Mucosa of descending colon (tissue), 3 donors: Measurements from ENCODE around the gene SLC17A2. TPM values are rescaled to one million over a fixed set of nuclear protein-coding genes. Genes with fewer than 3 reads are reported as not detected.

Experiments
- ATAC-seq: fragments of 200-7000 bp; cut with Tn5 transposase; one replicate; pipeline ENCODE4 v1.9.1; 2020; ENCODE audit warnings: mild to moderate bottlenecking, moderate library complexity
- DNase-seq, 3 donors: peaks; one replicate each; pipeline ENCODE4 v3.0.0-alpha.2; 2020
- H3K36me3 ChIP-seq: fragments of 200-600 bp; one replicate; pipeline ENCODE4 v1.8.0; 2021; ENCODE audit warnings: low read depth, mild to moderate bottlenecking
- H3K4me1 ChIP-seq: fragments of 200-600 bp; one replicate; pipeline ENCODE4 v1.8.0; 2021; ENCODE audit warnings: low read depth, mild to moderate bottlenecking
- H3K4me3 ChIP-seq: fragments of 200-600 bp; one replicate; pipeline ENCODE4 v1.8.0; 2021; ENCODE audit warnings: mild to moderate bottlenecking
- H3K9me3 ChIP-seq: fragments of 200-600 bp; one replicate; pipeline ENCODE4 v1.8.0; 2021; ENCODE audit warnings: mild to moderate bottlenecking
- intact Hi-C, 2 donors: fragments of 100-400 bp; cut with DNase I in 1 of 2; cut with micrococcal nuclease in 1 of 2; formaldehyde crosslinking; loops; one replicate each; pipeline versions ENCODE4 v1.11.0 to v1.11.1; 2022; cut with DNase I, micrococcal nuclease
- total RNA-seq, 3 donors: library from RNA; stranded (reverse); fragmentation: NEBNext Ultra II Directional in 2 of 3; extraction: Animal tissue kit (Norgen Biotek cat#: 25700) in 2 of 3; gene quantifications; one replicate each; pipeline versions ENCODE4 v1.2.1 to v1.2.4, GENCODE V29; 2021 to 2023
- TF ChIP-seq, protein P1 (sequence below): fragments of 200-600 bp; IDR thresholded peaks from one replicate; pipeline ENCODE4 v1.8.0; 2022; ENCODE audit warnings: antibody characterized with exemption, mild to moderate bottlenecking
- donor health status: DM: no; HTN: no; CAD: no; lungs with moderate emphysema.
- donor health status: DM: no; HTN: no; CAD: no.
- donor health status: DM: no; HTN: yes; CAD: no.

SLC17A2 gene
- total RNA-seq, 3 donors from 2014 or later: not detected

DNA sequence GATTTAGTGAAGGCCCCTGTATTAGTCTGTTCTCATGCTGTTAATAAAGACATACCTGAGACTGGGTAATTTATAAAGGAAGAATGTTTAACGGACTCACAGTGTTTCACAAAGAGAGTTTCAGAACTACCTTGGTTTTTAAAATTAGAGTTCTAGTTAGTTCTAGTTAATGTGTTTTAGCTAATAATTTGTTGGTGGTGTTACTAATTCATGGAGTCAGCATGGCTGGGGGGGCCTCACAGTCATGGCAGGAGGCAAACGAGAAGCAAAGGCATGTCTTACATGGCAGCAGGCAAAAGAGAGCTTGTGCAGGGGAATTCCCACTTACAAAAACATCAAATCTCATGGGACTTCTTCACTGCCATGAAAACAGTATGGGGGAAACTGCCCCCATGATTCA is 44.4 kb downstream of the SLC17A2 start:
- Histone ChIP-seq H3K4me3 (no peak overlapping the region), H3K9me3 (no peaks in the 10 kb centered on the region), H3K36me3 (no peaks in the 10 kb centered on the region), H3K4me1 (no peaks in the 10 kb centered on the region)
- no peak for DNase-seq
- intact Hi-C loops: no loop called here
- ATAC-seq: no peak
- TF ChIP-seq, protein P1, sequence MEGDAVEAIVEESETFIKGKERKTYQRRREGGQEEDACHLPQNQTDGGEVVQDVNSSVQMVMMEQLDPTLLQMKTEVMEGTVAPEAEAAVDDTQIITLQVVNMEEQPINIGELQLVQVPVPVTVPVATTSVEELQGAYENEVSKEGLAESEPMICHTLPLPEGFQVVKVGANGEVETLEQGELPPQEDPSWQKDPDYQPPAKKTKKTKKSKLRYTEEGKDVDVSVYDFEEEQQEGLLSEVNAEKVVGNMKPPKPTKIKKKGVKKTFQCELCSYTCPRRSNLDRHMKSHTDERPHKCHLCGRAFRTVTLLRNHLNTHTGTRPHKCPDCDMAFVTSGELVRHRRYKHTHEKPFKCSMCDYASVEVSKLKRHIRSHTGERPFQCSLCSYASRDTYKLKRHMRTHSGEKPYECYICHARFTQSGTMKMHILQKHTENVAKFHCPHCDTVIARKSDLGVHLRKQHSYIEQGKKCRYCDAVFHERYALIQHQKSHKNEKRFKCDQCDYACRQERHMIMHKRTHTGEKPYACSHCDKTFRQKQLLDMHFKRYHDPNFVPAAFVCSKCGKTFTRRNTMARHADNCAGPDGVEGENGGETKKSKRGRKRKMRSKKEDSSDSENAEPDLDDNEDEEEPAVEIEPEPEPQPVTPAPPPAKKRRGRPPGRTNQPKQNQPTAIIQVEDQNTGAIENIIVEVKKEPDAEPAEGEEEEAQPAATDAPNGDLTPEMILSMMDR: no peak

DNA sequence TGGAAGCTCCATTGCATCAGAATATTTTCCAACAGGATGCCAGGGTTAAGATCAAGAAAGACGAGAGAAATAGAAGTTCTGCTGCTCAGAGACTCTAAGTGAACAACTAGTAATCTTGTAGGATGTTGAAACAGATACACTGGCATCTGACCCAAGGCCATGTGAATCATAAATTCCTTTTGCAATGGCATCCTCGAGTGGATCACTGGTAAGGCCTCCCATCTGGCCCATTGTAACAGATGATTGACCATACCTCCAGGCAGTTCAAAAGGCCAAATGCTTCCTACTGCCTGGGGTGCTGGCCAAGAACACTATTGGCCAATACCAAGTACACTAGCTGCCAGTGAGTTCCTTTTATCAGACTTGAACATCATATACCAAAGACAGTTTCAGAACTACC is 46.5 kb downstream of the SLC17A2 start:
- Histone ChIP-seq H3K4me1 (no peaks in the 10 kb centered on the region), H3K36me3 (no peaks in the 10 kb centered on the region), H3K9me3 (no peaks in the 10 kb centered on the region), H3K4me3 (no peak overlapping the region)
- TF ChIP-seq, protein P1: no peak
- intact Hi-C loops: no loop called here
- ATAC-seq (no peak), DNase-seq (no peak)

DNA sequence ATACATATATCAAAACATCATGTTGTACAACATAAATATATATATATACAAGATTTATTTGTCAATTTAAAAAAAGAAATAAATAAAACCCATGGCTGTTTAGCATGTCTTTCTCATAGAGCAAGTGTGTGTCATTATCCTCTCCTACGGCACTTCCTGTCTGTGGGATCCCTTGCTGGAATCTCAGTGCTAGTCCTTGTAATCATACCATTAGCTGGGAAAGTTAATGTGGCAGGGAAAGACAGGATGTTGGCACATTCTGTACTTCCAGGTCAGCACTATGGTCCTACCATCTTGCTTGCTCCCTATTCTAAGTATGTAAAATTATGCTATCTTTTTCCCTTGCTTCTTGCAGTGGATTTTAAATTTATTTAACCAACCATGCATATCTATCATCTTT is 47.0 kb downstream of the SLC17A2 start:
- TF ChIP-seq, protein P1: no peak
- no peaks in the 10 kb centered on the region for H3K9me3 ChIP-seq
- DNase-seq (no peak), ATAC-seq (no peak)
- intact Hi-C loops: no loop called here
- H3K4me3 ChIP-seq: no peak overlapping the region
- no peaks in the 10 kb centered on the region for H3K36me3 ChIP-seq
- no peaks in the 10 kb centered on the region for H3K4me1 ChIP-seq

DNA sequence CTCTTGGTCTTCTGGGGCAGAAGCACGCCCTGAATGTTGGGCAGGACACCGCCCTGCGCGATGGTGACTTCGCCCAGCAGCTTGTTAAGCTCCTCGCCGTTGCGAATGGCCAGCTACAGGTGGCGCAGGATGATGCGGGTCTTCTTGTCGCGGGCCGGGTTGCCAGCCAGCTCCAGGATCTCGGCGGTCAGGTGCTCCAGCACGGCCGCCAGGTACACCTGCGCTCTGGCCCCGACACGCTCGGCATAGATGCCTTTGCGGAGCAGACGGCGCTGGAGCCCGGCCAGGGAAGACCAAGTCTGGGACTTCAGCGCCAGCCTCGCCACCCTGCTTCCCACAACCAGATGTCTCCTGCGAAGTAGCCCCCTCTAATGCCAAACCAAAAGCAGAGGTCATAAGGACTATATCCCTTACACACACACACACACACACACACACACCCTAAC is 48.4 kb downstream of the SLC17A2 start:
- Histone ChIP-seq H3K4me1 (no peaks in the 10 kb centered on the region), H3K36me3 (no peaks in the 10 kb centered on the region), H3K4me3 (no peak overlapping the region), H3K9me3 (no peaks in the 10 kb centered on the region)
- TF ChIP-seq, protein P1: no peak
- intact Hi-C loops: no loop called here
- DNase-seq: peak in 2 of 3 donors; percentile 54 to 58
- peak; percentile 86 for ATAC-seq

DNA sequence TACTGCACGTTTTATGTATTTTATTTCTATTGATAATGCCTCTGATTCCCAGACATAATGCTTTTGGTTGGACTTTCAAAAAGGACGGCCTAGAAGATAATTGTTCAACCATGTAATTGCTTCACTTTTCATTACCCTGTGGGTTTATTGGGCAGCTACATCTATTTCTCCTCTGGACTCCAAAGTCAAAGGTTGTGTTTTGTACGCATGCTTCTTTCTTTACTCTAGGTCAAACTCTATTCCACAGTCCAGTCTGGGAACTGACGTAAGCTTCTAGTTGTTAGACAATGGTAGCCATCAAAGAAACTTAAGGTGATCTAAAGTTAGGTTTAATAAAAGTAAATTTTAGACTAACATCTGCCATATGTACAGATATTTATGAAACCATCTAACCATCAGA is 49.9 kb downstream of the SLC17A2 start:
- TF ChIP-seq, protein P1: no peak
- DNase-seq (no peak), ATAC-seq (no peak)
- Histone ChIP-seq H3K4me3 (no peak overlapping the region), H3K36me3 (no peaks in the 10 kb centered on the region), H3K4me1 (no peaks in the 10 kb centered on the region), H3K9me3 (no peaks in the 10 kb centered on the region)
- intact Hi-C loops: no loop called here

DNA sequence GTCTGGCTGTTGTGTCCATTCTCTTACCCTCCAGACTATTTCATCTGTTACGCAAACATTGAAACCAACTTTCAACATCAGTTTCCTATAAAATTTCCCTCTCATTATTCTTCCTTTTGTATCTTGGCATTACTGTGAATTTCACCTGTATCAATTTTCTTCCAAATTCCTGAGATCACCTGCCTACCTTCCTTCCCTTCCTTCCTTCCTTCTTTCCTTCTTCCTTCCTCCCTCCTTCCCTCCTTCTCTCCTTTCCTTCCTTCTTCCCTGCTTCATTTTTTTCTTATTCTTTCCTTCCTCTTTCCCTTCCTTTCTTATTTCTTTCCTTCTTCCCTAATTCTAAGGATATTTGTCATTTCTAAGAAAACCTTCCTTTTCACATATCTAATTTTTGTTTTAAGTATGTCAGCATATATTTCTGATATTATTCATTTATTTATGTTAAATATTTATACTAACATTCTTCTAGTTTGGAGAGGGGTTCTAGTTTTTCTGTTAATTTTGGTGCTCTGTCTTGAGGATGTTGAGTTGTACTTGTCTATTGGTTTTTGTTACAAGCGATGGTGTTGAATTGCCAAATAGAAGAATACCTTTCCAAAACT is 51.7 kb downstream of the SLC17A2 start:
- intact Hi-C loops: no loop called here
- ATAC-seq: no peak
- Histone ChIP-seq H3K4me1 (no peaks in the 10 kb centered on the region), H3K4me3 (no peak overlapping the region), H3K36me3 (no peaks in the 10 kb centered on the region), H3K9me3 (no peaks in the 10 kb centered on the region)
- TF ChIP-seq, protein P1: no peak
- DNase-seq: no peak
